Large intestine (tissue), 12 donors: Measurements from ENCODE around the gene FICD. TPM values are rescaled to one million over a fixed set of nuclear protein-coding genes. Genes with fewer than 3 reads are reported as not detected.

ENCODE experiments used
- DNase-seq, 2 donors: peaks; one replicate each; pipeline versions ENCODE4 v3.0.0 to v3.0.0-alpha.2; 2013
- H3K27ac ChIP-seq: one replicate; pipeline ENCODE4 v1.5.1; 2013; ENCODE audit warnings: low read length
- H3K27me3 ChIP-seq: 2 replicates; pipeline ENCODE4 v1.6.1; 2013; ENCODE audit warnings: low read length; ENCODE audit not compliant: control insufficient read depth, insufficient read depth
- H3K36me3 ChIP-seq: 2 replicates; pipeline ENCODE4 v1.6.1; 2013; ENCODE audit warnings: low read length; ENCODE audit not compliant: control insufficient read depth, insufficient read depth
- H3K4me1 ChIP-seq: one replicate; pipeline ENCODE4 v1.6.1; 2013; ENCODE audit warnings: low read length; ENCODE audit not compliant: control insufficient read depth, insufficient read depth
- H3K4me3 ChIP-seq: one replicate; pipeline ENCODE4 v1.5.1; 2013; ENCODE audit warnings: low read length
- H3K9me3 ChIP-seq: one replicate; pipeline ENCODE4 v1.6.1; 2013; ENCODE audit warnings: mild to moderate bottlenecking, low read depth, low read length, moderate library complexity; ENCODE audit not compliant: control insufficient read depth
- WGBS: methylation state at CpG from one replicate; pipeline ENCODE4 v1.1.5; 2013; ENCODE audit warnings: low lambda C conversion rate; ENCODE audit not compliant: insufficient coverage; 5-methylcytosine and 5-hydroxymethylcytosine counted together
- long read RNA-seq, 11 donors: transcript quantifications; one replicate each; lab custom pipeline, GENCODE V29; 2026
- polyA plus RNA-seq: library from polyadenylated mRNA; unstranded; fragments of 120-200 nt; gene quantifications from one replicate; pipeline ENCODE4 v1.2.1, GENCODE V29; 2013

Gene FICD
- polyA plus RNA-seq = 2.5 TPM
- long read RNA-seq, donor 1, partial matches to known transcripts = 0 of 3 reads
- long read RNA-seq, donor 1, other reads (novel, unspliced or antisense) = 0 of 3 reads
- long read RNA-seq, donor 2, partial matches to known transcripts = 0 of 1 reads
- long read RNA-seq, donor 2, other reads (novel, unspliced or antisense) = 0 of 1 reads
- long read RNA-seq, donor 3 = 0 reads
- long read RNA-seq, donor 4 = 0 reads
- long read RNA-seq, donor 5, partial matches to known transcripts = 0 of 1 reads
- long read RNA-seq, donor 5, other reads (novel, unspliced or antisense) = 0 of 1 reads
- long read RNA-seq, donor 6, partial matches to known transcripts = 0 of 3 reads
- long read RNA-seq, donor 6, other reads (novel, unspliced or antisense) = 0 of 3 reads
- long read RNA-seq, donor 7 = 0 reads
- long read RNA-seq, donor 8, partial matches to known transcripts = 0 of 1 reads
- long read RNA-seq, donor 8, other reads (novel, unspliced or antisense) = 0 of 1 reads
- long read RNA-seq, donor 9, partial matches to known transcripts = 0 of 1 reads
- long read RNA-seq, donor 9, other reads (novel, unspliced or antisense) = 0 of 1 reads
- long read RNA-seq, donor 10, partial matches to known transcripts = 7 of 9 reads
- long read RNA-seq, donor 10, other reads (novel, unspliced or antisense) = 0 of 9 reads
- long read RNA-seq, donor 11, partial matches to known transcripts = 0 of 1 reads
- long read RNA-seq, donor 11, other reads (novel, unspliced or antisense) = 0 of 1 reads

DNA sequence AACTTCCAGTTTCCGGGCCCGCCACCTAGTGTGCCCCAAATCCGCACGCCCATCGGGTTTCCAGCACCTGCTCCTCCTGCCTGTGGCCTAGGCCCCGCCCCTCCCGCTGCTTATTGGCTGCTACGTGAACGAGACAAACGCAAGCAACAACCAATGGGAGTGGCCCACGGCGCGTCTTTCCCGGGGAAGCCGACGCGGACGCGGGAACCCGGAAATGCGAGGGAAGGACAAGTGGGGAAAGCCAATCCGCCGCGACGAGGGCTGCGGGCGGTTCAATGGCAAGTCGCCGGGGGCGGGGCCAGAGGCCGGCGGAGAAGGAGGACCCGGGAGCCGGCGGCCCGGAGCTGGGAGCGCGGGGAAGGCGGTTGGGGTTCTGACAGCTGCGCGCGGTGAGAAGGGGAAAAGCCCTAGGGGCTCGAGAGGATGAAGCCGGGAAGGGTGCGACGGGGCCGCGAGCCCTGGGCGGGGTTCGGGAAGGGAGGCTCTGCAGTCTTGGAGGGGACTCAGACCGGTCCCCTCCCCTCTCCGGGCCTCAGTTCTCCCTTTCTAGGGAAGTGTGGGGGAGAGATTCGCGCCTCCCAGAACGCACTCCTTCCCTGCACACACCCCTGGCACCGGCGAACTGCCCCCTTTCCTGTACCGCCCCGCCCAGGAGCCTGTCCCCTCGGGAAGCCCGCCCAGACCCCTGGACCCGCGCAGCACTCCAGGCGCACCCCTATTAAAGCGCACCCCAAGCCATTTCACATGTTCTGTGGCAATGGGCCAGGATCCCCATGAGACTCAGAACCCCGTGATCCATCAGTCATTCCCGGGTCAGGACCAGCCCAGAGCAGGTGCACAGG, at the start of gene FICD:
Gene FICD, plus strand, starts transcription at position 305 of the 842 bp plus-strand sequence. CDS start 1,696 bp downstream, outside the sequence.
- H3K4me3 ChIP-seq = peak within 1 kb of the TSS; percentile 76
- no CpG with 5 or more reads among the region's 67 CpGs for WGBS
- peaks cover 24% of the 10 kb centered on the region for H3K36me3 ChIP-seq
- H3K27me3 ChIP-seq = no peaks in the 10 kb centered on the region
- H3K4me1 ChIP-seq = peaks cover 11% of the 10 kb centered on the region
- peak; percentile 99 for DNase-seq
- no peaks in the 10 kb centered on the region for H3K9me3 ChIP-seq
- H3K27ac ChIP-seq = peak within 1 kb of the TSS; percentile 43

DNA sequence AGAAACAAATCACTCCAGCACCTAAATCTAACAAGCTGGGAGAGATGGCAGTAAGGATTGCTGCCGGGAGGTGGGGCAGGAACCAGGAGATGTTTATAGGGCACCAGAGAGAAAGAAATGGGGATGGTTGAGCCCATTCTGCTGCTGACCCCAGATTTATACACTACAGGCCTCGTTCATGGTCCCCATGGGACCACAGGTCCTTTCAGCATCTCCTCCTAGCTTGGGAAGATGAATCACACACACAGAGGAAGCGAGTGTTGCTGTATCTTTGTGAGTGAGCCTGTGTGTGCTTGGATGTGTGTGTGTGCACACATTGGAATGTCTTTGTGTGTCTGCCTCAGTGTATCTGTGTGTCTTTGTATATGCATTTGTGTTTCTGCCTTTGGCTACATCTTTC, 49.7 kb upstream of the FICD start:
- DNase-seq = no peak
- H3K36me3 ChIP-seq = no peaks in the 10 kb centered on the region
- H3K4me3 ChIP-seq = no peak overlapping the region
- H3K4me1 ChIP-seq = no peaks in the 10 kb centered on the region
- no peaks in the 10 kb centered on the region for H3K27me3 ChIP-seq
- WGBS = no CpG with 5 or more reads among the region's 3 CpGs
- H3K27ac ChIP-seq = no peak overlapping the region
- H3K9me3 ChIP-seq = no peaks in the 10 kb centered on the region

DNA sequence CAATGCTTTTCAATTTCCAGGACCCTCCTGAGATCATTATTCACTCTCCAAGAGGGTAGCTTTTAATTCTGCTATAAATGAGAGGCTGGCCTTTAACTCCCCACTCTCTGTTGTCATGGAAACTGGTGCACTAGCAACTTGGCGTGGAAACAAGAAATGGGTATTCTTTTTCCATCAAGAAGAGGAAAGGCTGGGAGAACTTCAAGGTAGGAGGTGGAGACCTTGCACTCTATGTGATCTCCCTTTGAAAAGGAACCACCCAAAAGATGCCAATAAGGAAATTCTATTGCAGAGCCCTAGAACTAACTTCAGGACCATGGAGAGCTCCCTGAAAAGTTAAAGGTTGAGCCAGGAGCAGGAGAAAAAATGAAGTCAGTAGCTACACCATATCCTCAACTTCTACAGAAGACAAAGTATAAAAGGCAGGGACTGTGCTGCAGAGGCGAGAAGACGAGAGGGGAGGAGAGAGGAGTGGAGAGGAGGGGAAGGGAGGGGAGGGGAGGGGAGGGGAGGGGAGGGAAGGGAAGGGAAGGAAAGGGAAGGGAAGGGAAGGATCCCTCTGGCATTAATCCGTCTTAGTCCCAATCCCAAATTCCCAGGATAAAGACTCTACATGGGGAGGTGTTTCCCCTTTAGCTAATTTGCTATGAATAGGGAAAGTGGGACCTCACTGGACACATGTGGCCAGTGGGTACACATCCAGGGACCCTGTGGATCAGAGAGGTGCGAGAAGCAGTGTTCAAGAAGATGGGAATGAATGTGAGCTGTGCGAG, 46.7 kb upstream of the FICD start:
- Histone ChIP-seq H3K36me3 (no peaks in the 10 kb centered on the region), H3K4me3 (no peak overlapping the region), H3K9me3 (no peaks in the 10 kb centered on the region), H3K27me3 (no peaks in the 10 kb centered on the region), H3K4me1 (no peaks in the 10 kb centered on the region), H3K27ac (no peak overlapping the region)
- no CpG with 5 or more reads among the region's 6 CpGs for WGBS
- peak in 1 of 2 donors; percentile 15 for DNase-seq

DNA sequence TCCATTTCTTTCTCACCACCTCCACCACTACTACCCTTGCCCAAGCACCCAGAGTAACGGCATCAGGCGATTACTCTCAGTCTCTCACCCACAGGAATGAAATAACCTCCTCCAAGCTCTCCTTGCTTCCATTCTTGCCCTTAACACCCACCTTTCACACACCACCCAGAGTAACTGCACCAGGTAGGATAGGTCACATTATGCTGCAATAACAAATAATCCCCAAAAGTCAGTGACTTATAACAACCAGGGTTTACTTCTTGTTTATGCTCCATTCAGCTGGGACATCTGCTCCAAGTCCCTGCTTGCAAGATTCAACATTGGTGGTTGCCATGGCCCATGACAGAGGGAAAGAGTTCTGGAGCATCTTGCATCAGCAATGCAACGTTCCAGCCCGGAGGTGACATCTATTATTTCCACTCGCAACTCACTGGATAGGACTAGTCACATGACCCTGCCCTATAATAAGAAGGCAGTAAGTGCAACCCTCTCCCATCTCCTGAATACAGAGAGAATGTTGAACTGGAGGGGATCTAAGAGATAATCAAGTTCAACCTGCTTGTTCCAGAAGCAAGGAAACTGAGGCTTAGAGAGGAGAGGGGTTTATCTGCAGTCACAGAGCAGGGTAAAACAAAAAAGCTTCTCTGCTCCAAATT, 41.5 kb upstream of the FICD start:
- DNase-seq = no peak
- no peak overlapping the region for H3K27ac ChIP-seq
- H3K36me3 ChIP-seq = no peaks in the 10 kb centered on the region
- 90% methylated on average over 2 of the region's 5 CpGs for WGBS
- no peaks in the 10 kb centered on the region for H3K9me3 ChIP-seq
- H3K4me3 ChIP-seq = no peak overlapping the region
- H3K4me1 ChIP-seq = no peaks in the 10 kb centered on the region
- H3K27me3 ChIP-seq = no peaks in the 10 kb centered on the region

DNA sequence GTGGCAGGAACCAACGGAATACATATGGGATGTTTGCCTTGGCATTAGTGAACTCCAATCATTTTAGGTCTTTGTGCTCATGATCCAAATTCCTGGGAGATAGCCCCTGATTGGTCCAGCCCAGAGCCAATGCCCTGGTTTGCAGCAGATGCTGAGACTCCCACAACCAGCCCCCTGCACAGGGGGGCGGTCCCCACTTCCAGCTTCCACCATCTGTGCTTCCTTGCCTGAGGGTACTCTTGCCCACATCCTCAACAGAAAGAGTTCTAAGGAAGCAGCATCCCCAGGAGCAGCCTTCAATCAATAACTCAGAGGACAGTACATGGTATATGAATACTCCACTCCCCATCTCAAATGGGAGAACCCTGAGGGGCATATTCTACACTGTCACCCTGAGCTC, 39.7 kb upstream of the FICD start:
- Histone ChIP-seq H3K27me3 (no peaks in the 10 kb centered on the region), H3K9me3 (no peaks in the 10 kb centered on the region), H3K4me3 (no peak overlapping the region), H3K4me1 (no peaks in the 10 kb centered on the region), H3K36me3 (no peaks in the 10 kb centered on the region), H3K27ac (no peak overlapping the region)
- DNase-seq = no peak
- no CpG with 5 or more reads among the region's 2 CpGs for WGBS

DNA sequence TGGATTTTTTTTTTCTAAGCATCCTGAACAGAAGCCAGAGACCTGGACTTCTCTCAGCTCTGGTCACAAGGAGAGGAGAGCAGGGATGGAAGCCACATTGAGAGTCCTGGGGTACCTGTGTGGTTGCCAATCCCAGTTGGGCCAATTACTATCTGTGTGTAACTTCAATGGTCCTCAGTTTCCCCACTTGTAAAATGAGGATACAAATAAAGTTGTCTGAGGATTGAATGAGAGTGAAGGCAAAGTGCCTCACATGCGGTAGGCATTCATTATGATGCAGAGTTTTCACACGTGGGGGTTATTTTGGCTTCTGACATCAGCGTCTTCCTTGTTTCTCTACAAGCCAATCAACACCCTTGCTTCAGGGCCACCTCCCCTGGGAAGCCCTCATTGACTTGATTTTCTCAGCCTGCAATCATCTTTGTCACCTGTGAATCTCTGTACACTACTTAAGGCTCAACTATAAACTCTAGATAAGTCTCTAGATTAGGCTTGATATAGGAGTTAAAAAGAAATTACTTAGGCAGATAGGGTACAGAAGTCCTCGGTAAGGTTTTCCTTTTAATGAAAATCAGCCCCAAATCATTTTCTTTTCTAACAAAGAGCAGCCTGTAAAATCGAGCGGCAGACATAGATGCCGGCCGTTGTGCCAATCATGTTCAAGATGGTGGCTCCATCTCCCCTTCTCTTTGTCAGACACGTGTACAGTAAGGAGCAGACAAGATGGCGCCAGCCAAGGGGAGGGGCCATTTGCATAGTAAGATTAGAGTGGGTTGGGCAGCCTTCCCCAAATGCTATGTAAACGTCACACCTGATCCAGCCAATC, 37.8 kb upstream of the FICD start:
- no peaks in the 10 kb centered on the region for H3K9me3 ChIP-seq
- no peak overlapping the region for H3K4me3 ChIP-seq
- H3K4me1 ChIP-seq = no peaks in the 10 kb centered on the region
- no peak for DNase-seq
- H3K36me3 ChIP-seq = no peaks in the 10 kb centered on the region
- H3K27ac ChIP-seq = no peak overlapping the region
- no peaks in the 10 kb centered on the region for H3K27me3 ChIP-seq
- no CpG with 5 or more reads among the region's 11 CpGs for WGBS

DNA sequence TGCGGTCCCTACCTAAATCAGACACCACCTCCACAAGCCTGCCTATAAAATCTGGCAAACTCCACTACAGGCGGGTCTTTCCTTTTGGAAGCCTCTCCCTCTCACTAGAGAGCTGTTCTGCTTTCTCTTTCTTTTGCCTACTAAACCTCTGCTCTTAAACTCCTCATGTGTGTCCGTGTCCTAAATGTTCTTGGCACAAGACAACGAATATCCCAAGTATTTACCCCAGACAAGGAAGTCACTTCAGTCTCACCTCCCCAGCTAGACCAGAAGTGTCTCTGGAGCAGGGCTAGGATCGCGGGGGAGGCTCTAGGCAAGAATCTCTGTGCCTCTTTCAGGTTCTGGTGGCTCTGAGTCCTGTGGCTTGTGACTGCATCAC, 37.2 kb upstream of the FICD start:
- Histone ChIP-seq H3K9me3 (no peaks in the 10 kb centered on the region), H3K36me3 (no peaks in the 10 kb centered on the region), H3K4me3 (no peak overlapping the region), H3K4me1 (no peaks in the 10 kb centered on the region), H3K27me3 (no peaks in the 10 kb centered on the region), H3K27ac (no peak overlapping the region)
- DNase-seq = no peak
- WGBS = 85% methylated on average over 2 of the region's 6 CpGs

DNA sequence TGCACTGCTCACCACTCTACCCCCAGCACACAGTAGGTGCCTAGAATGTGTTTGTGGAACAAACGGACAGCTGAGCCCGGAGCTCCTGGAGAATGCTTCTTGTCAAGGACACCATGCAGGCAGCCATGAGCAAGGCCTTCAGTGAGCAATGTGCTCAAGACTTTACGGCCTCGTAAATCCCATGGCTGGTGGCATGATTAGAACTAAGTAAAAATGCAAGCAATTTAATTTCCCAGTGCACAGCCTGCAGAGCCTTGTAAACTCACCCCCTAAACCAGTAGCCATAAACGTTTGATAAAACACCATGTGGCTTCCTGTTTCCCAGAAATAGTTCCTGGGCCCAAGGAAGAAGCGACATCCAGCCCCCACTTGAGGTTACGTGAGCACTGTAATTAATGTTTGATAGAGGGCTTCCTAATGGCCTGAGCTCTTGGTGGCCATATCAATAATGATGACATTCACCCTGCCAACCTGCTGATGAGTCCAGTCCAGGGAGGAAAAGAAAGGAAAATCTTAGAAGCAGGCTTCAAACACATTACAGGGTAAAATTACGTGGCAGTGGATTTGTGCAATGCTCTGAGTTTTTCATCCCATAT, 36.4 kb upstream of the FICD start:
- Histone ChIP-seq H3K27me3 (no peaks in the 10 kb centered on the region), H3K4me3 (no peak overlapping the region), H3K36me3 (no peaks in the 10 kb centered on the region), H3K4me1 (no peaks in the 10 kb centered on the region), H3K27ac (no peak overlapping the region), H3K9me3 (no peaks in the 10 kb centered on the region)
- no CpG with 5 or more reads among the region's 8 CpGs for WGBS
- no peak for DNase-seq
